PFSK-1 (cell line): Measurements from ENCODE around the gene ANKRD13A.

Source experiments
- FOXP2 ChIP-seq: optimal IDR thresholded peaks from 2 replicates; pipeline ENCODE3; 2011; ENCODE audit warnings: borderline replicate concordance, control low read depth, inconsistent platforms; ENCODE audit not compliant: insufficient read depth; ENCODE audit errors: extremely low read length, extremely low read depth
- POLR2AphosphoS5 ChIP-seq: IDR thresholded peaks from 2 replicates; pipeline ENCODE4 v1.6.1; 2012; ENCODE audit warnings: low read depth, mild to moderate bottlenecking, control low read depth, low read length, moderate library complexity
- REST ChIP-seq, 2 experiments: IDR thresholded peaks; 2 replicates each; pipeline versions ENCODE4 v1.6.1 to v1.8.0; 2011 to 2012; ENCODE audit warnings: low read depth in 2 of 2, low read length in 2 of 2, control low read depth in 1 of 2, inconsistent platforms in 1 of 2, mild to moderate bottlenecking in 1 of 2, moderate library complexity in 1 of 2; ENCODE audit not compliant: insufficient read depth in 1 of 2
- SIN3A ChIP-seq: IDR thresholded peaks from 2 replicates; pipeline ENCODE4 v1.6.1; 2012; ENCODE audit warnings: mild to moderate bottlenecking, low read length, moderate library complexity, borderline replicate concordance; ENCODE audit not compliant: insufficient read depth
- TAF1 ChIP-seq: IDR thresholded peaks from 2 replicates; pipeline ENCODE4 v1.6.1; 2012; ENCODE audit warnings: low read length, control low read depth, borderline replicate concordance; ENCODE audit not compliant: insufficient read depth

The ANKRD13A gene

DNA sequence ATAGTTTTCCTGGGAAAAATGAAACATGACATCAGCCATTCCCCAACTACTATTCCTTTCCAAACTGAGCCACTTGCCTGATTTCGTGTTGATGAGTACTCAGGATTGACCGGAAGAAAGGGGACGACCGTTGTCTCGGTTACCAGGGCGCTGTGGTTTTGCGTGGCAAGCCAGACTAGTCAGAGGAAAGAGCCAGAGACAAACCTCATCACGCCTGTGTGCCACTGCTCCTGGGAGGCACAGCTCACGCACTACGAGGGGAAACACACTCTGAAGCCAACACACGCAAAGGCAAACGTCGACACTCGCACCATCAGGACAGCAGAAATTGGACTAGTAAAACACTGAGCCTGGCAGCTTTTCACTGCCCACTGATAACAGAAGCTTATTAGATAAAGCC lies 38.0 kb upstream of the ANKRD13A start:
- TF ChIP-seq SIN3A (no peak), REST (IDR thresholded peaks at IDR 0.05; ENCODE audit: insufficient read depth in 1 of 2, low read depth in 2 of 2, low read length in 2 of 2) (no peak), TAF1 (no peak)

- no peak for TF ChIP-seq POLR2AphosphoS5
- no peak for TF ChIP-seq SIN3A
- no peak for TF ChIP-seq REST (IDR thresholded peaks at IDR 0.05; ENCODE audit: insufficient read depth in 1 of 2, low read depth in 2 of 2, low read length in 2 of 2)
- TF ChIP-seq TAF1: no peak
- no peak for TF ChIP-seq FOXP2
Observed at GRCh38 chr12:109961612-109962011, 37.6 kb upstream of the ANKRD13A start.

DNA sequence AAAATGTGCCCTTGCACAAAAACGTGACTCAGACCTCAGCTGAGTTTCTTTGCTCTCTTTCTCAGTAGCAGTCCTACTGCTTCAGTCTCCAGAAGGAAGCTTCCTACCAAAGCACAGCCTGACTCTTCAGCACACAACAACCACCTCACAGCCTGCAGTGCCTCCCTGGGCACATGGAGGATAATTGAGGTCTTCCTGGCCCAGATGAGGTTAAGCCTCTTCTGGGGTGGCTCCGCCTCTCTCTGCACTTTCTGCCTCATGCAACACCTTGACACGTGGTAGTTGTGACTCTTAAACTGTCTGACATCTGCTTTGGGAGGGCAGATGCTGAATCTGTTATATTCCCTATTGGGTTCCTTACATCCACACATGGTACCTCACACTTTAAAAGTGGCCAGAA lies 36.8 kb upstream of the ANKRD13A start:
- TF ChIP-seq POLR2AphosphoS5: no peak
- no peak for TF ChIP-seq SIN3A
- TF ChIP-seq REST (IDR thresholded peaks at IDR 0.05; ENCODE audit: insufficient read depth in 1 of 2, low read depth in 2 of 2, low read length in 2 of 2): no peak
- TF ChIP-seq TAF1: no peak
- no peak for TF ChIP-seq FOXP2

GRCh38 chr12:109963330-109963729 lies 35.9 kb upstream of the ANKRD13A start:
- TF ChIP-seq FOXP2: no peak
- no peak for TF ChIP-seq SIN3A
- TF ChIP-seq TAF1: no peak
- TF ChIP-seq POLR2AphosphoS5: no peak
- TF ChIP-seq REST (IDR thresholded peaks at IDR 0.05; ENCODE audit: insufficient read depth in 1 of 2, low read depth in 2 of 2, low read length in 2 of 2): no peak

DNA sequence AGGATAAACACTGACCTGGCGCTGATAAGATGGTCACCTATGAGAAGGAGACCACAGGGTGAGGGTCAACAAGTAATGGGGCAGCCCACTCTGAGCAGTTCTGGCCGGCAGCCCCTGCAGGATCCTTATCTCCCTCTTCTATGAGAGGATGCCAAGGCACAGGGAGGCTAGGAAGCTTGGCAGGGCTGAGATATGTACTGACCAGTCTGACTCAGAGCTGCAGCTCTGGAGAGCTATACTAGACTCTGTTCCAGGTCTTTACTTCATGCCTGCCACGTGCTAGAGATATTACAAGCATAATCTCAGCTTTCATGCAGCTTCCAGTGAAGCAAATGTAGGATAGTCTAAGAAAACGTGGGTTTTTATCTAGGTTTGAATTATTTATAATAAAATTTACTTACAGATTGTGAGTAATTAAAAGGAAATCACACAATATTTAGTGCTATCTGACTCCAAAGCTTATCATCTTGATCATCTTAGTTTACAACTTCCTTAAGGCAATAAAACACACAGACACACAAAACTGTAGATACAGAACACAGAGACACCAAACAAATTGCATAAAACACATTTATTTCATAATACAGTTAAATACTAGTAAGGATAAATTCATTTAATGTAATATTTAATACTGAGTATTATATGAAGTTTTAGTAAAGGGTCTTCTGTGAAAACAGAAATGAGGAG lies 35.3 kb upstream of the ANKRD13A start:
- TF ChIP-seq TAF1 (no peak), POLR2AphosphoS5 (no peak), FOXP2 (no peak), REST (IDR thresholded peaks at IDR 0.05; ENCODE audit: insufficient read depth in 1 of 2, low read depth in 2 of 2, low read length in 2 of 2) (no peak), SIN3A (no peak)
